HUES48 (cell line): ENCODE results near the gene REEP6.
"Not testable (repeated sequence)": the region's sequence is repeated elsewhere in the genome, so short reads cannot be mapped to it uniquely, and the experiment has no call there.

Source experiments
- H3K27ac ChIP-seq: one replicate; pipeline ENCODE4 v1.7.0; 2013; ENCODE audit warnings: low read depth, low read length, inconsistent platforms
- H3K27me3 ChIP-seq: 2 replicates; pipeline ENCODE4 v1.6.1; 2013; ENCODE audit warnings: mild to moderate bottlenecking, low read length; ENCODE audit not compliant: control insufficient read depth, insufficient read depth
- H3K36me3 ChIP-seq: 2 replicates; pipeline ENCODE4 v1.6.1; 2013; ENCODE audit warnings: low read length; ENCODE audit not compliant: control insufficient read depth, insufficient read depth
- H3K4me1 ChIP-seq: 2 replicates; pipeline ENCODE4 v1.6.1; 2013; ENCODE audit warnings: mild to moderate bottlenecking, low read length; ENCODE audit not compliant: control insufficient read depth, insufficient read depth
- H3K4me3 ChIP-seq: 2 replicates; pipeline ENCODE4 v1.5.1; 2013; ENCODE audit warnings: mild to moderate bottlenecking, low read depth, low read length
- H3K9ac ChIP-seq: 2 replicates; pipeline ENCODE4 v1.6.1; 2013; ENCODE audit warnings: mild to moderate bottlenecking, low read depth, low read length, moderate library complexity
- H3K9me3 ChIP-seq: 2 replicates; pipeline ENCODE4 v1.6.1; 2013; ENCODE audit warnings: low read length; ENCODE audit not compliant: control insufficient read depth, insufficient read depth

Gene REEP6

DNA sequence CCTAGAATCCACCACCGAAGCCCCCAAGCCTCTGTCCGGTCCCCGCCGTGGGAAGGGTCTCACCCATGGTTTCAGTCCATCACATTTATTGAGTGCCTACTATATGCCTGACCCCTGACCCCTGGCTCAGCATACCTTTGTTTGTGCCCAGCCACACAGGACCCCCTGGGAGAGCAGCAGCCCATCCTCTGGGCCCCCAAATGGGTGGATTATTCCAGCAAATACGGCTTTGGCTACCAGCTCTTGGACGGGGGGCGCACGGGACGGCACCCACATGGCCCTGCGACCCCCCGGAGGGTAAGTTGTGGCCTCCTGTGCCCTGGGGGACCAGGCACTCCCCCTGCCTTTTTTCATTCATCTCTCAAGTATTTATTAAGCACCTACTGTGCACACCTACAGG is 40.6 kb downstream of the REEP6 start:
- Histone ChIP-seq H3K27me3 (no peaks in the 10 kb centered on the region), H3K4me3 (no peak overlapping the region), H3K27ac (no peak overlapping the region), H3K9ac (no peak overlapping the region), H3K4me1 (no peaks in the 10 kb centered on the region), H3K36me3 (no peaks in the 10 kb centered on the region), H3K9me3 (no peaks in the 10 kb centered on the region)

DNA sequence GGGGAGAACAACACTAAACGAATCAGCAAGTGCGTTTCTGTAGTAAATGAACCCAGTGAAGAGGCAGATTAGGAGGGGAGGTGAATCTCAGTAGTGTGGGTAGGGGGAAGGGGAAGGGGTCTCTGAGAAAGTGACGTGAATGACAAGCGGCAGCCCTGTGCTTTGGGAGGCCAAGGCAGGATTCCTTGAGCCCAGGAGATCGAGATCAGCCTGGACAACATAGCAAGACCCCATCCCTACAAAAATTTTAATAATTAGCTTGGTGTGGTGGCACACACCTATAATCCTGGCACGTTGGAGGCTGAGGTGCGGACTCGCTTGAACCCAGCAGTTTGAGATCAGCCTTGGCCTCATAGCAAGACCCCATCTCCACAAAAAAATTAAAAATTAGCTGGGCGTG is 41.0 kb downstream of the REEP6 start:
- H3K4me1 ChIP-seq: no peaks in the 10 kb centered on the region
- H3K9me3 ChIP-seq: no peaks in the 10 kb centered on the region
- H3K27me3 ChIP-seq: no peaks in the 10 kb centered on the region
- no peak overlapping the region for H3K9ac ChIP-seq
- no peak overlapping the region for H3K4me3 ChIP-seq
- H3K27ac ChIP-seq: no peak overlapping the region
- no peaks in the 10 kb centered on the region for H3K36me3 ChIP-seq

DNA sequence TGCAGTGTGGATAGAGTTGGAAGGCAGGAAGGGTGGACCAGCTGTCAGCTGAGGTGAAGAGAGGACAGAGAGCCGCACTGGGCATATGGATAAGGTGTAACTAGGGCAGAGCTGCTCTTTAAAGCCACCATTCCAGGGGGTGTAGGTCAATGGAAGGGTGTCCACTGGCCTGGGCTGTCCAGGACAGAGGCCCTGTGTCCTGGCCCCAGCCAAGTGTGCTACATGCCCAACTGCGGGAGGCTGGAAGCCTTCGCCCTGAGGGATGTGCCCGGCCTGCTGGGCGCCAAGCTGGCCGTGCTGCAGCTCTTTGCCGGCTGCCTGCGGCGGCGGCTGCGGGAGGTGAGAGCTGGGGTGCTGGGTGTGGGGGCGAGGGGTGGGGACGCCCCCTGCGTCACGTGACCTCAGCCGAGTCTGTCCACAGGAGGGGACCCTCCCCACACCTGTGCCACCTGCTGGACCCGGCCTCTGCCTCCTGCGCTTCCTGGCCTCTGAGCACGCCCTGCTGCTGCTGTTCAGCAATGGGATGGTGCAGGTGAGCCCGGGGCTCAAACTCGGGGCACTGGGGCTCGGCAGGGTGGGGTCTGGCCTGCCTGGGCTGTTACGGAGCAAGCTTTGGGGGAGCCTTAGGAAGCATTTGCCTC is 42.6 kb downstream of the REEP6 start:
- H3K9me3 ChIP-seq: no peaks in the 10 kb centered on the region

DNA sequence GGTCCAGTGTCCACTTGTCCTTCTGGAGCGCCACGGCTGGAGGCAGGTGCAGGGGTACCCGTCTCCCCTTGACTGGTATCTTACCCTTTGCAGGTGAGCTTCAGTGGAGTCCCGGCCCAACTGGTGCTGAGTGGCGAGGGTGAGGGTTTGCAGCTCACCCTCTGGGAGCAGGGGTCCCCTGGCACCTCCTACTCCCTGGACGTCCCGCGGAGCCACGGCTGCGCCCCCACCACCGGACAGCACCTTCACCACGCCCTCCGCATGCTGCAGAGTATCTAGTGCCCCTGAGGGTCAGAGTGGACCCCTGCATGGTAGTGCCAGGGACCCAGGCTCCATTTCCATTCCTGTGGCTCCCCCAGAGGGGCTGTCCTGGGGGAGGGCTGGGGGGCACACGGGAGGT is 44.0 kb downstream of the REEP6 start:
- Histone ChIP-seq H3K4me1 (no peaks in the 10 kb centered on the region), H3K9me3 (no peaks in the 10 kb centered on the region), H3K36me3 (no peaks in the 10 kb centered on the region), H3K4me3 (no peak overlapping the region), H3K9ac (no peak overlapping the region), H3K27me3 (no peaks in the 10 kb centered on the region), H3K27ac (no peak overlapping the region)

More for the DNA sequence above, 42.6 kb downstream of the REEP6 start:
- Histone ChIP-seq H3K36me3 (no peaks in the 10 kb centered on the region), H3K27me3 (no peaks in the 10 kb centered on the region), H3K4me1 (no peaks in the 10 kb centered on the region), H3K27ac (no peak overlapping the region), H3K9ac (no peak overlapping the region), H3K4me3 (no peak overlapping the region)

DNA sequence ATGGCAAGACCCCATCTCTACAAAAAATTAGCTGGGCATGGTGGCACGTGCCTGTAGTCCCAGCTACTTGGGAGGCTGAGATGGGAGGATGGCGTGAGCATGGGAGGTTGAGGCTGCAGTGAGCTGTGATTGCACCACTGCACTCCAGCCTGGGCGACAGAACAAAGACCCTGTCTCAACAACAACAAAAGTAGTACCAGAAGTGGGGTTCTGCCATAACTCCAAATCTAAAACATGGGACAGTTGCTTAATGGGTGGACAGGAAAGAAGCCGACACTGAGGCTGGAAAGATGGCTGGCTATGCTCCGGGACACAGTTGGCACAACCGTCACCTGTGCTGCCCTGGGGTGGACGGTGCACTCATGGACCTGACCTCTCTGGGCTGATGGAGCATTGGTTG is 44.7 kb downstream of the REEP6 start:
- H3K27ac ChIP-seq, H3K27me3 ChIP-seq, H3K4me3 ChIP-seq, H3K9ac ChIP-seq, H3K36me3 ChIP-seq, H3K4me1 ChIP-seq, H3K9me3 ChIP-seq: not testable (repeated sequence)

DNA sequence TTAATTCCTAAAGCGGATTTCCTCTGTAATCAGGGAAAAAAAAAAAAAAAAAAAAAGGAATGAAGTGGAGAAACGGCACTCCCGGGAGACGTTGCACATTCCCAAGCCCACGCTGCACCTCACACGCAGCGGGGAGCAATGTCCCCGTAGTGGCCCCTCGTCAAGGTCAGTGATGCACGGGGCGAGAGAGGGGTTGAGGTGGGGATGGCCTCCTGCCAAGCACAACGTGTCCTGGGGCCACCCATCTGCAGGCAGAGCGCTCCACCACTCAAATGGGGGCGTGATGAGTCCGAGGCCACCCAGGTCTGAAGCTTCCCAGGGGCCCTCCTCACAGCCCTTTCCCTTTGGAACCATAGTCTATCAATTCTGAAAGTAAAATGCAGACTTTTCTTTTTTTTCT is 48.0 kb downstream of the REEP6 start:
- no peak overlapping the region for H3K9ac ChIP-seq
- no peaks in the 10 kb centered on the region for H3K27me3 ChIP-seq
- no peak overlapping the region for H3K4me3 ChIP-seq
- no peaks in the 10 kb centered on the region for H3K4me1 ChIP-seq
- H3K9me3 ChIP-seq: no peaks in the 10 kb centered on the region
- H3K27ac ChIP-seq: no peak overlapping the region
- H3K36me3 ChIP-seq: no peaks in the 10 kb centered on the region

DNA sequence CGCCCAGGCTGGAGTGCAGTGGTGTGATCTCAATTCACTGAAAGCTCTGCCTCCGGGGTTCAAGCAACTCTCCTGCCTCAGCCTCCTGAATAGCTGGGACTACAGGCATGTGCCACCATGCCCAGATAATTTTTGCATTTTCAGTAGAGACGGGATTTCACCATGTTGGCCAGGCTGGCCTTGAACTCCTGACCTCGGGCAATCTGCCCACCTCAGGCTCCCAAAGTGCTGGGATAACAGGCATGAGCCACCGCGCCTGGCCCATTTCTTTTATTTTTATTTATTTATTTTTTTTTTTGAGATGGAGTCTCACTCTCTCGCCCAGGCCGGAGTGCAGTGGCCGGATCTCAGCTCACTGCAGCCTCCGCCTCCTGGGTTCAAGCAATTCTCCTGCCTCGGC is 48.8 kb downstream of the REEP6 start:
- H3K4me1 ChIP-seq, H3K27ac ChIP-seq, H3K9me3 ChIP-seq, H3K4me3 ChIP-seq, H3K27me3 ChIP-seq, H3K36me3 ChIP-seq, H3K9ac ChIP-seq: not testable (repeated sequence)

DNA sequence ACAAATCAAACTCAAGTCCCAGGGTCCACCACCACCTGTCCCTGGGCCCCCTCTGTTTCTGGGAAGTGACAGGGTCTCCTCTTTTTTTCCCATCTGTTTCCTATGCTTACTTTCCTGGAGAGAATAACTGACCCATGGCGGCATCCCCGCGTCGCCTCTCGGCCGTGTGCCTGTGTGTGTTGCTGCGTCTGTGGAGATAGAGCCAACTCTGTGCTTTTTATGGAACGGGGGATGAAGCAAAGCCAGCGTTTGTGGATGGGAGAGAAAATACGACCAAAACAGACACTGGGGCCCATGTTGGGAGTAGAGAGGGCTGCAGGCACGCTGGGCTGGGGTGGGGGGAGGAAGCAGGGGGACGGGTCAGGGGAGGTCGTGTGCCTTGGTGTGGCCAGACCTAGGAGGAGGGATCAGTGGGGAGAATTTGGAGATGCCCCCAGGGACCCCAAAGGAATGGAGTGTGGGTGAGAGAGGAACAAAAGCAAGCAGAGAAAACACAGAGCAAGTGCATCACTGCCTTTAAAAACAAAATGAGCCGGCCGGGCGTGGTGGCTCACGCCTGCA is 49.5 kb downstream of the REEP6 start:
- no peak overlapping the region for H3K4me3 ChIP-seq
- no peaks in the 10 kb centered on the region for H3K9me3 ChIP-seq
- no peaks in the 10 kb centered on the region for H3K36me3 ChIP-seq
- no peaks in the 10 kb centered on the region for H3K4me1 ChIP-seq
- no peaks in the 10 kb centered on the region for H3K27me3 ChIP-seq
- H3K27ac ChIP-seq: no peak overlapping the region
- no peak overlapping the region for H3K9ac ChIP-seq
